Measurements from ENCODE around the gene CFHR1.
"Not testable (repeated sequence)": the region's sequence is repeated elsewhere in the genome, so short reads cannot be mapped to it uniquely, and the experiment has no call there.

CFHR1 gene

GRCh38 chr1:196819531-196819930 lies at the start of gene CFHR1:
Gene CFHR1 (plus strand): TSS chr1:196819731. CDS start chr1:196819845, 114 bp downstream.
- intact Hi-C loops (cut with DNase I); DNase-seq: not testable (repeated sequence)

- intact Hi-C loops (cut with DNase I); DNase-seq: not testable (repeated sequence)
Observed at GRCh38 chr1:196769823-196770222, 49.7 kb upstream of the CFHR1 start.

- DNase-seq, result no peak
- intact Hi-C loops (cut with DNase I), result no loop called here
Observed at GRCh38 chr1:196773713-196774112, 45.8 kb upstream of the CFHR1 start.

- no peak for DNase-seq
- intact Hi-C loops (cut with DNase I), result no loop called here
Observed at GRCh38 chr1:196774175-196774574, 45.4 kb upstream of the CFHR1 start.

- no peak for DNase-seq
- intact Hi-C loops (cut with DNase I), result no loop called here
Observed at GRCh38 chr1:196774603-196775002, 44.9 kb upstream of the CFHR1 start, which contains the start of gene CFHR3. Gene CFHR3 (plus strand): TSS chr1:196774840. CDS start chr1:196774887, 47 bp downstream.

- peak in 2 of 10 donors; percentile 26 to 51 for DNase-seq
- intact Hi-C loops (cut with DNase I), result no loop called here
Observed at GRCh38 chr1:196777603-196778002, 41.9 kb upstream of the CFHR1 start.

- DNase-seq, result no peak
Observed at GRCh38 chr1:196779093-196779492, 40.4 kb upstream of the CFHR1 start.

GRCh38 chr1:196791252-196791651 lies 28.3 kb upstream of the CFHR1 start:
- DNase-seq; intact Hi-C loops (cut with DNase I): not testable (repeated sequence)

More at GRCh38 chr1:196779093-196779492, 40.4 kb upstream of the CFHR1 start:
- intact Hi-C loops (cut with DNase I), result no loop called here

GRCh38 chr1:196794103-196794502 lies 25.4 kb upstream of the CFHR1 start:
- intact Hi-C loops (cut with DNase I); DNase-seq: not testable (repeated sequence)

- DNase-seq, result no peak
- intact Hi-C loops (cut with DNase I), result no loop called here
Observed at GRCh38 chr1:196797891-196798290, 21.6 kb upstream of the CFHR1 start.

GRCh38 chr1:196801920-196802319 lies 17.6 kb upstream of the CFHR1 start:
- DNase-seq; intact Hi-C loops (cut with DNase I): not testable (repeated sequence)

GRCh38 chr1:196808529-196809235 lies 10.8 kb upstream of the CFHR1 start:
- intact Hi-C loops (cut with DNase I), result no loop called here
- peak in 2 of 10 donors; percentile 24 to 38 for DNase-seq

- intact Hi-C loops (cut with DNase I), result not testable (repeated sequence)
- DNase-seq, result peak in 1 of 10 donors; percentile 39
Observed at GRCh38 chr1:196817442-196817841, 2.1 kb upstream of the CFHR1 start.

GRCh38 chr1:196827860-196828259 lies 8.3 kb downstream of the CFHR1 start:
- intact Hi-C loops (cut with DNase I); DNase-seq: not testable (repeated sequence)

- intact Hi-C loops (cut with DNase I), result not testable (repeated sequence)
Observed at GRCh38 chr1:196849613-196850492, 30.3 kb downstream of the CFHR1 start.

GRCh38 chr1:196856053-196856452 lies 36.5 kb downstream of the CFHR1 start:
- no peak for DNase-seq
- intact Hi-C loops (cut with DNase I), result no loop called here

More at GRCh38 chr1:196849613-196850492, 30.3 kb downstream of the CFHR1 start:
- DNase-seq, result not testable (repeated sequence)

GRCh38 chr1:196857188-196857587 lies 37.7 kb downstream of the CFHR1 start:
- intact Hi-C loops (cut with DNase I), result no loop called here
- no peak for DNase-seq

- DNase-seq, result no peak
- intact Hi-C loops (cut with DNase I), result no loop called here
Observed at GRCh38 chr1:196858811-196859210, 39.3 kb downstream of the CFHR1 start.

GRCh38 chr1:196860323-196860884 lies 40.9 kb downstream of the CFHR1 start:
- DNase-seq, result no peak
- intact Hi-C loops (cut with DNase I), result no loop called here

- intact Hi-C loops (cut with DNase I), result no loop called here
- no peak for DNase-seq
Observed at GRCh38 chr1:196861429-196861828, 41.9 kb downstream of the CFHR1 start.

GRCh38 chr1:196866974-196867373 lies 47.4 kb downstream of the CFHR1 start:
- intact Hi-C loops (cut with DNase I), result no loop called here

More at GRCh38 chr1:196866974-196867373, 47.4 kb downstream of the CFHR1 start:
- no peak for DNase-seq
